GM21447 (cell line): ENCODE measurements around the gene TTLL12.
A peak's percentile ranks its signal among the peaks of the same experiment; 100 is the strongest.

ENCODE experiments used
- ATAC-seq: cut with Tn5 transposase; IDR thresholded peaks from one replicate; pipeline ENCODE4 v1.9.1; 2021; ENCODE audit not compliant: unreplicated experiment

The TTLL12 gene

DNA sequence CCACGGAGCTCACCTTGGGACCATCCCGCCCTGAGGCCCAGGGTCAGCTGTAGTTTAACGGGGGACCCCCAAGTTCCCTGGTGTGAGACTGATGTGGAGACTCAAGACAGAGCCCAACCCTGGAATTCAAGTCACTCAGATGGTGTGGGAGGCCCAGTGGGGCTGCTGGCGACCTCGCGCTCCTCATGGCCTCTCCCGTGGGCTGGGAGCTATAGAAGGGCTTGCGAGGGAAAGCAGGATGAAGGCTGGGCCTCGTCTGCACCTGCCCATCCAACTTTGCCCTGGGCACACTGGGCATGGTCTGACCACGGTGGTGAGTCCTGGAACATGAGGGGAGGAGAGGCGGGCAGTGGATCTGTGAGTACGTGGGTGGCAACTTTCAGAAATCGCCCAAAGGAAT lies 13.6 kb upstream of the TTLL12 start:
- ATAC-seq, result no peak

- no peak for ATAC-seq
Observed at GRCh38 chr22:43200031-43200430, 13.1 kb upstream of the TTLL12 start.

DNA sequence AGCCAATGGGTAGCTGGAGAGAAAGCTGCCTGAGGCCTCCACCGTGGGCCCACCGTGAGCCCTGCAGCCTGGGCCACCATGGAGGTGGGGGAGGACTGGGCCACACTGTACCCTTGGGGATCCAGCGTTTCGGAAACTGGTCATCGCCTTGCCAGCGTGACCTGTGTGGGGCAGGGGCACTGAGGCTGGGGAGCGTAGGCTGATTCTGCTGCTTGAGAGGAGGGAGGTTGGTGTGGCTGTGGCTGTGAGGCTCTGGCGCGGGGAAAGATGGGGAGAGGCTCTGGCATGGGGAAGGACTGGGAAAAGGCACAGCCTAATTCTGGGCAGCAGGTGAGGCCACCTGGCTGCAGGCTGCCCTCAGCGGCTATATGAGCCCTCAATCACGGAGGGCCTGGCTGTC lies 12.6 kb upstream of the TTLL12 start:
- ATAC-seq, result no peak

DNA sequence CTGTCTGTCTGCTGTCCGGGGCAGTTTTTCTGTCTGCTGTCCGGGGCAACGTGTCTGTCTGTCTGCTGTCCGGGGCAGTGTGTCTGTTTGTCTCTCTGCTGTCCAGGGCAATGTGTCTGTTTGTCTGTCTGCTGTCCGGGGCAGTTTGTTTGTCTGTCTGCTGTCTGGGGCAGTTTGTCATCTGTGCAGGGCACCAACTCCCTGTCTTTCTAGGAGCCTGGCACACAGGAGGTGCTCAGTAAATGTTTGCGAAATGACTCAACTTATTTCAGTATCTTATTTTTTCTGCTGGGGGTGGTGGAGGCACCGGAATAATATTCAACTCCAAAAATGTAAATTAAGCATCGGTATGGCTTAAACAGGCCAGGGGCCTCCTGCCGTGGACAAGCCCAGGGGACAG lies 12.0 kb upstream of the TTLL12 start:
- no peak for ATAC-seq

DNA sequence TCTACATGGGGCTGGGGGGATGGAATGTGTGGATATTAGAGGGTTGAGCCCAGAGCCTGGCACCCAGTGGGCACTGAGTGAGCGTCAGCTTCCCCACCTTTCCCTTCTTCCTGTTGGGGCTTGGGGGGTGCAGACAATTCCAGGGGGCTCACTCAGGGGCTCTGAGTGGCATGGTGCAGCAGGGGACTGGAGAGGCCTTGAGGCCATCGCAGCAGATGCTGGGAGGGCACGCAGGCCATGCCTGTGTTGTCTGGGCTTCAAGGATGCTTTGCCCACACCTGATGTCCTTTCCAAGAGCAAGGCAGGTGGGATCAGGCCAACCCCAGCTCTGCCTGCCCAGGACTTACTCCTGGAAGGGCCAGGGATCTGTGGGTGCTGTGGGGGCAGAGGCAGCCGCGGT lies 11.2 kb upstream of the TTLL12 start:
- ATAC-seq, result no peak

DNA sequence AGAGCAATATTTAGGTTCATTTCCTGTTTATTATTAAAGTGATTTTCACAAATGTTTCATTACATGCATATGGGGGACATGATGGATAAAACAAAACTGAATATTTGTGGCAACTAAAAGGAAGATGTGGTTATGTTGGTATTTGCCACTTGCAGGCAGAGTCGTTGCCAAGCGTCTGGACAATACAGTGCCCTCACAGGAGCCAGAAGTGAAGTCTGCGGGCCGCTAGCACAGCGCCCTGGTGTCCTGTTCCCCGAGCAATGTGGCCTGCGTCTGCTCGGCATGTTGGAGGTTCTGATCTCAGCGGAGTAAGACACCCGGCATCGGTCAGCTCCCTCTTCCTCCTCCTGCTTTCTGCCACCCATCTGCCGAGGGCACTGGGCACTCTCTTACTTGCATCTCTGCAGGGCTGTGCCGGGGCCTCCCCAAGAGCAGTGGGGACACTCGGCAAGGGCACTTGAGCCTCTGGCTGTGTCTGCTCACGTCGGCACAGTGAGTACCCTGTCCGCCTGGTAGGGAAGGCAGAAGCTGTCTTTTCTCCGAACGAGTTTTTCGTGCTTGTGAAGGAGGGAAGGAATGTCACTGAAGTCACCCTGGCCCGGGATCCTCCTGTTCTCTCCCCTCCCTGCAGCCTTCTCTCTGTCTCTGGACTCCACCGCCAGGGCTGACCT lies 10.5 kb upstream of the TTLL12 start:
- no peak for ATAC-seq

DNA sequence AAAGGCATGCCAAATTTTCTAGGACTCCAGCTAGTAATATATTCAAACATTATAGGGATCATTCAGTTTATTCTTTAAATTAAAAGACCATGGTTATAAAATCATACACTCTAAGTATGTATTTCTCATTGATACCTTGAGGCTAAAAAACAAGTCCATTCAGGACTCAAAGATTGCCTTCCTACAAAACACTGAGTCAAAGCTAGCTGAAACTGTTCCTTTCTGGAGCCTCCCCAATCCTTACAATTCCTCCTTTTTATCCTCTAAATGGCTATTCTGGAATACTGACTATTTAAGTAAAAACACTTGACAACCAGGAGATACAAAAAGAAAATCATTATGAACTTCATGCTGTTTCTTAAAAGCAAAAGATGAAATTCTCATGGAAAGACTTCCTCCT lies 4.9 kb upstream of the TTLL12 start:
- no peak for ATAC-seq

GRCh38 chr22:43188829-43189545 lies 2.1 kb upstream of the TTLL12 start:
- ATAC-seq, result no peak

DNA sequence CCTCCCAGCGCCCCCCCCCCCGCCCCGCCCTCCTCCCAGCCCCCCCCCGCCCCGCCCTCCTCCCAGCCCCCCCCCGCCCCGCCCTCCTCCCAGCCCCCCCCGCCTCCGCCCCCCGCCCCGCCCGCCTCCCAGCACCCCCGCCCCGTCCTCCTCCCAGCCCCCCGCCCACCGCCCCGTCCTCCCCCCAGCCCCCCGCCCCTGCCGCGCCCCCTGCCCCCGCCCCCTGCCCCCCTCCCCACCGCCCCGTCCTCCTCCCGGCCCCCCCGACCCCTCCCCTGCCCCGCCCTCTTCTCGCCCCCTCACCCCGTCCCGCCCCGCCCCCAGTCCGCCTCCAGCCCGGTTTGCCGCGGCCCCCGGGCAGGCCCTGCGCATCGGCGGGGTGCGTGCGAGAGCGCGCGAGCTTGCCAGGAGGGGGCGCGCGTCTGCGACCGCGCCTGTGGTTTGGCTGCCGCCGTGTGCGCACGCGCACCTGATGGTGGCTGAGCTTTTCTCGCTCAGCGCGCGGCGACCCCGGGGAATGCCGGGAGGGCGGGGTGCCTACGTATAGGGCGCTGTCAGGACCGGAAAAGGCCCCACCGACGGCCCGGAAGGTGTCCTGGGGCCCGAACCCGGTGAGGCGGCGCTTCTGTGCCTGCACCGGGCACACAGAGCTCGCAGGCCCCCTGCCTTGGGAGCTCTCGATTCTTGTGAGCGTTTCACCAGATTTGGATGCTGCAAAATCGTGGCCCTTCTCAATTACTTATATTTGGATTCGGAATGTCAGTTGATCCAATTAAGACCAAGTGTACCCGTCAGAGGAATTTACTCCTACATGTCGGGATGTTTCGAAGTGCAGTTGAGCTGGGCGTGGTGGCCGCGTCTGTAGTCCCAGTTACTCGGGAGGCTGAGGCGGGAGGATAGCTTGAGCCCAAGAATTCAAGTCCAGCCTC lies 501 bp upstream of the TTLL12 start:
- ATAC-seq, result peak; percentile 72

DNA sequence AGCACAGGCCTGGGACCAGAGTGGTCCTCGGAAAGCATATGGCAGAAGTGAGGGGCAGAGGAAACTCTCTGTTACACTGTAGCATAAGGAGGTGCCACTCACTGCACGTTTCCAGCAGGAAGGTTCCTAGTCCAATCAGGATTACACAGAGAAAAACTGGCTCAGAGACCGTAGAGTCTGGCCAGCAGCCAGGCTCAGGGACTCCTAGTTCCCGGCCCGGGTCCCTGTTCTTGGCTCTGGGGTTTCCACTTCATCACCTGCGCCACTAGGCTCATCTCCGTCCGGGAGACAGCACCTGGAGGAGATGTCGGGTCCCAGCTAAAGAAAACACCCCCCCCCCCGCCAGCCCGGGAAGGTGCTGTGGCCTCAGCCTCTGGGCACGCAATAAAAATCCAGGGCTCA lies 1.1 kb downstream of the TTLL12 start:
- ATAC-seq, result no peak

GRCh38 chr22:43183496-43184277 lies 3.2 kb downstream of the TTLL12 start:
- no peak for ATAC-seq

- no peak for ATAC-seq
Observed at GRCh38 chr22:43182726-43183125, 4.2 kb downstream of the TTLL12 start.

DNA sequence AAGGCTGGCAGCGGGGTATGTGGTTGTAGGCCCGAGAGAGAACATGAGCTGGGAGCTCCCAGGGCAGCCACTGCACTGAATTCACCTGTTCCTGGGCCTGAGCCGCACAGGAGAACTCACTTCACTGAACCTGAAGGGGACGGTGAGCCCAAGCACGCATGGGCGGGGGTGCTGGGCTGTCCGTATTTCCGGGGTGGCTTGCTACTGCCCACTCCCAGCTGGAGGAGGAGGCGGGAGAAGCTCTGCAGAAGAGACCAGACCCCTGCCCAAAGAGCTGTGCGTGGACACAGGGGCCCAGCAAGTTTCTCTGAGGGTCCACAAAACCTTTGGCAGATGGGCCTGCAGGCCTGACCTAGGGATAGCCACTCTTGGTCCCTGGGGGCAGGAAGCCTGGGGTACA lies 4.8 kb downstream of the TTLL12 start:
- no peak for ATAC-seq

DNA sequence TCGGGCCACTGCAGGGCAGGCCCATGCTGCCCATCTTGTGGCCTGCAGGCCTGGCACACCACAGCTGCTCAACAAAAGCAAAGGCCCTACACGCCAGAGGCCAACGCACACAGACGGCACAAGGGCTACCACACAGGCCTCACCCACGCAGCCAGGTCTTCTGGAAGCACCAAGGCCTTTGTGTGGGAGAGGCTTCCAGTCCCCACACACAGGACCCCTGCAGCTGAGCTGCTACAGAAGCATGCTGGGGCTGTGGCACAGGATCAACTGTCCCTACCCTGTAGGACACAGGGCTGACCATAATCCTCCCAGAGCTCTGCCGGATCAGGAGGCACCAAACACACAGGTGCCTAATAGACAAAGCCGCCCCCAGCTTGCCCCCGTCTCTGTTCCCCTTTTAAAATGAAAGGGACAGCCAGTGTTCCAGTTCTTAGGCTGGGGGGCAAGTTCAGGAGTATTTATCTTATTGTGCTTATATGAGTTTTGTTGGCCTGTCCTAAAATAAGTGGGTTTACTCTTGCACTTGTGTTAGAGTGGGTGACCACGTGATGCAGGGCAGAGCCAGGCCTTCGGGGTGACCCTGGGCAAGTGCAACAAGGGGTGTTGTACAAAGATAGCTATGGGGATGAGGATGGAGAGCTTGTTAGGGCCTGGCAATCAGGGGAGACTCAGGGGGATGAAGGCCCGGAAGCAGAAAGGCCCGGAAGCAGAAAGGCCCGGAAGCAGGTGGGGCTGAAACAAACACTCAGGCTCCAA lies 5.4 kb downstream of the TTLL12 start:
- no peak for ATAC-seq

DNA sequence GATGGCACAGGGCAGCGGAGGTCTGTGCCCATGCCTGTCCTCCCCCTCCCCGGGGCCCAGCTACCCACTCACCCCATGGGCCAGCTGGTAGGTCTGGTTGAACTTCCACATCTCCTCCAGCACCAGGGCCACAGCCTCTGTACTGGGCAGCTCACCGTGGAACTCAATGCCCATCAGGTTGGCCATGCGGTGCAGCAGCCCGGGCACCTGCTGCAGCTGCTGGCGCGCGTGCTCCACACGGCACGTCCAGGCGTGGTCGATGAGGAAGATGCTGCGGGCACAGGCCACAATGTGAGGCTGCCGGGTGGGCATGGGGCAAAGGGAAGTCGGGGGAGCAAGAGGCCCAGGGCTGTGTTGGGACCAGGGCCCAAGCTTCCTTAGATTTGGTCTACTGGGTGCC lies 6.3 kb downstream of the TTLL12 start:
- no peak for ATAC-seq

GRCh38 chr22:43179911-43180195 lies 7.1 kb downstream of the TTLL12 start:
- no peak for ATAC-seq

DNA sequence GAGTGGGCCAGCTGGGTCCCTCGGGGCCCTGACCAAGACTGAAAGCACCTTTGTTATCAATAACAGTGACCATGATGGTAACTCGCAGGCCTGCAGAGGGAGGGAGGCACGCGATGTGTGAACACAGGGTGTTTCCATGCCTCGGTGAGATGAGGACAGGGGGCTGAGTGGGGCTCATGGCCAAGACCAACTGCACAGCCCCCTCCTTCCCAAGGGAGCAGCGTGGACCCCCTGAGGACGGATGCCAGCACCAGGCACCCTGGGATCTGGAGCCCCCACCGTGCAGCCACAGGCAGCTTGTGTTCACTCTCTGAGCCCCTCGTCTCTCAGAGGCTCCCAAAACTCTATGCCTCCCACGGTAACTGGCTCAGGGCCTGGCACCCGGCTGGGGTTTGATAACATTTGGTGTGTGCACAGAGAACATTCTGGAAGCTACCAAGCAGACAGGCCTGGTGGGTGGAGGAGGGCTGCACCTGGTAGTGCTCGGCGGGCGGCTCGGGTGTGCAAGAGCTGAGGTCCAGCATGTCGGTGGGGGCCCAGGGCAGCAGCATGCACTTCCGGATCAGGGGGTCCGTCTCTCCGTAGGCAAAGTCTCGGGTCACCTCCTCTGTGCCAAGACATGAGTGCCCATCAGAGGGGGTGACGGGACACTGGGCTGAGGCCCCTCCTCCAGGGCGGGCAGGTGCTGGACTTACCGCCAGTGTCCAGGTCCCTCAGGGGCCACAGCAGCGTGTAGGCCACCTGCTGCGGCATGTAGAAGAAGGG lies 7.6 kb downstream of the TTLL12 start:
- ATAC-seq, result no peak

DNA sequence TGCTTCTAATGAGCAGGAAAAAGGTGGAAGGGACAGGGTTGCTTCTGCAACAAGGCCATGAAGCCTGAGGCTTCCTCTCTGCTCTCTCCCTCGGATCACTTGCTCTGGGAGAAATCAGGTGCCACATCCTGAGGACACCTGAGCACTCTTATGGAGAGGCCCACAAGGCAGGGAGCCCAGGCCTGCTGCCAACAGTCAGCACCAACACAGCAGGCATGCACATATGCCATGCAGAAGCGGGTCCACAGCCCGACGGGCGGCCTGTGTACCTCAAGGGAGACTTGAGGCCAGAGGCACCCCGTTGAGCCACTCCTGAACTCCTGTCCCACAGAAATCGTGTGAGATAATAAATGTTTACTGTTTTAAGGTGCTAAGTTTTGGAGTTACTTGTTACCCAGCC lies 9.5 kb downstream of the TTLL12 start:
- no peak for ATAC-seq

- ATAC-seq, result no peak
Observed at GRCh38 chr22:43176090-43176489, 10.8 kb downstream of the TTLL12 start.
